Adrenal gland (tissue), 5 donors: Measurements from ENCODE around the gene CLDN20.

Source experiments
- CTCF ChIP-seq, 6 experiments: fragments of 450-650 bp in 4 of 6; fragments of 200-600 bp in 2 of 6; sonication (generic) in 1 of 6; IDR thresholded peaks; 1 replicate in 5 of 6; 2 replicates in 1 of 6; pipeline versions ENCODE4 v1.5.1 to v1.8.0; 2016 to 2021; ENCODE audit warnings: antibody characterized with exemption in 6 of 6, mild to moderate bottlenecking in 2 of 6, moderate library complexity in 1 of 6
- POLR2A ChIP-seq, 2 donors: fragments of 450-650 bp; IDR thresholded peaks; one replicate each; pipeline ENCODE4 v1.6.1; 2017; ENCODE audit warnings: antibody characterized with exemption in 2 of 2, mild to moderate bottlenecking in 2 of 2, moderate library complexity in 1 of 2
- donor health status: DM: no; HTN: no; CAD: no.

- TF ChIP-seq CTCF (IDR thresholded peaks at IDR 0.05), result no peak
- no peak for TF ChIP-seq POLR2A (IDR thresholded peaks at IDR 0.05)
Observed at GRCh38 chr6:155259897-155260296, 3.9 kb upstream of the CLDN20 start.
